NT2/D1 (cell line): ENCODE measurements around the gene ATXN2.

Source experiments
- DNase-seq: peaks from one replicate; pipeline ENCODE4 v3.0.0-alpha.2; 2011; ENCODE audit warnings: low read depth, low spot score
- H3K27me3 ChIP-seq: 2 replicates; pipeline ENCODE4 v1.6.0; 2011; ENCODE audit warnings: mild to moderate bottlenecking; ENCODE audit not compliant: insufficient read length, insufficient read depth
- H3K36me3 ChIP-seq: 2 replicates; pipeline ENCODE4 v1.6.1; 2011; ENCODE audit warnings: mild to moderate bottlenecking, low read length, mixed read lengths; ENCODE audit not compliant: insufficient read depth, insufficient read length
- H3K4me1 ChIP-seq: 2 replicates; pipeline ENCODE4 v1.5.1; 2011; ENCODE audit not compliant: insufficient read depth, insufficient read length
- H3K4me3 ChIP-seq: 2 replicates; pipeline ENCODE4 v1.5.1; 2011; ENCODE audit warnings: low read depth; ENCODE audit not compliant: insufficient read length
- H3K9ac ChIP-seq: 2 replicates; pipeline ENCODE4 v1.6.0; 2011; ENCODE audit warnings: low read depth; ENCODE audit not compliant: insufficient read length
- H3K9me3 ChIP-seq: 2 replicates; pipeline ENCODE4 v1.5.1; 2011; ENCODE audit warnings: mild to moderate bottlenecking, low read length; ENCODE audit not compliant: insufficient read depth
- SUZ12 ChIP-seq: IDR thresholded peaks from 2 replicates; pipeline ENCODE4 v1.6.1; 2011; ENCODE audit not compliant: insufficient read length, insufficient read depth; ENCODE audit errors: extremely low read depth
- YY1 ChIP-seq: IDR thresholded peaks from 2 replicates; pipeline ENCODE4 v1.6.1; 2011; ENCODE audit not compliant: insufficient read length, insufficient read depth
- ZNF274 ChIP-seq: IDR thresholded peaks from 2 replicates; pipeline ENCODE4 v1.6.1; 2011; ENCODE audit warnings: mild to moderate bottlenecking, low read depth, low read length

The ATXN2 gene

DNA sequence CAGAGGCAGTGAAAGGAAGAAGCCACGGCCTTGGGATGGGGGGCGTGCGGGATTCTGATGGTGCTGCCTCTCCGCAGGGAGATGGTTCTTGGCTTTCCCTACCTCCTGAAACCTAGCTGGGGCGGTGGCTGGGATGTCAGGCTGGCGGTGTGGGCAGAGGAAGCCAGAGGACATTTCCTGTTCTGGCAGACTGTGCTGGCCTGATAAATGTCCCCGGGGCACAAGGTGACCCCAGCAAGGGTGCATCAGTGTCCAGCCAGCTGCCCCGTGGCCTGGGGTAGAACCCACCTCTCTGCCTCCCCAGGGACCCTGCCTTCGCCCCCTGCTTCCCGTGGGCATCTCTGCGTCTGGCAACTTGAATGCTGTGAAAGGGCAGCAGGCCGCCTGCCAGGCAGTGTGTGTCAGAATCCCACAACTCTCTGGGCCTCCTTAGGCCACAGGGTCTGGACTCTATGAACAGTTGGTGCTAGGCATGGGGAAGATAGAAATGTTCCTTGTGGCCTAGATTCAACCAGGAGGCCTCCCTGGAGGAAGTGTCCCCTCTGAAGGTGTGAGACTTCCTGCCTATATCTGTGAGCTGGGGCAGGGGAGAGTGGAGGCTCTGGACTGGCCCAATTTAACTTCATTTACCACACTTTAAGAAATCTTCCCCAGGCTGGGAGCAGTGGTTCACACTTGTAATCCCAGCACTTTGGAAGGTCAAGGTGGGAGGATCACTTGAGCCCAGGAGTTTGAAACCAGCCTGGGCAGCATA lies 188.5 kb downstream of the ATXN2 start:
- Histone ChIP-seq H3K4me3 (no peak overlapping the region), H3K9me3 (no peaks in the 10 kb centered on the region), H3K36me3 (peaks cover 23% of the 10 kb centered on the region), H3K4me1 (peaks cover 52% of the 10 kb centered on the region), H3K27me3 (no peaks in the 10 kb centered on the region), H3K9ac (peak overlapping the region; percentile 52)
- TF ChIP-seq YY1 (no peak), SUZ12 (no peak), ZNF274 (no peak)
- no peak for DNase-seq

DNA sequence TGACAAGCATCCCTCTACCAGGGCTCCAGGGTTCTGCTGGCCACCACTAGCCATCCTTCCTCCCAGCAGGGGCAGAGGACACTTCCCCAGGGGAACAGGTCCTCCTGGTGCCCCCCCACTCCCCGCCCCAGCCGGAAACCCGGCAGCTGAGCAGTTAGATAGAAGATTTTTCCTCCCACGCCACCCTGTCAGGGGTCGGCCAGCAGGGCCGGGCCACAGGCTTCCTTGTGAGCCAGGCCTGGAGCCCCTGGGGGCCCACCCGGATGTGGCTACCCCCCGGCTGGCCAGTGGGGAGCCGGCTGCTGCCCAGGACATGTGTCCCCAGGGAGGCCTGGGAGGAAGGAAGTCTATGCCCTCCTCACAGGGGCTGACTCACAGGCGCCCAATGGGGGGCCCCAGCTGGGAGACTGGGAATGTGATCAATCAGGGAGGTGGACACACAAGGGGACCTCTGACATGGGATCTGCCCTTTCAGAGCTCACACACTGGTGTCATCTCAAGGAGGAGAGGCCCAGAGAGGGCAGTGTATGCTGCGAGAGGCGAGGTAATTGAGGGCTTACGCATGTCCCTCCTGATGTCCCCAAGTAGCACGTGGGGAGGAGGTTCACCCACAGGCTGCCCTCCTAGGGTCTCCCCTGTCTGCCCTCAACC lies 189.2 kb downstream of the ATXN2 start:
- no peak for TF ChIP-seq ZNF274
- no peak for TF ChIP-seq YY1
- no peak for TF ChIP-seq SUZ12
- Histone ChIP-seq H3K9me3 (no peaks in the 10 kb centered on the region), H3K27me3 (no peaks in the 10 kb centered on the region), H3K9ac (peak overlapping the region; percentile 43), H3K4me1 (peaks cover 48% of the 10 kb centered on the region), H3K4me3 (no peak overlapping the region), H3K36me3 (peaks cover 18% of the 10 kb centered on the region)
- DNase-seq, result no peak

DNA sequence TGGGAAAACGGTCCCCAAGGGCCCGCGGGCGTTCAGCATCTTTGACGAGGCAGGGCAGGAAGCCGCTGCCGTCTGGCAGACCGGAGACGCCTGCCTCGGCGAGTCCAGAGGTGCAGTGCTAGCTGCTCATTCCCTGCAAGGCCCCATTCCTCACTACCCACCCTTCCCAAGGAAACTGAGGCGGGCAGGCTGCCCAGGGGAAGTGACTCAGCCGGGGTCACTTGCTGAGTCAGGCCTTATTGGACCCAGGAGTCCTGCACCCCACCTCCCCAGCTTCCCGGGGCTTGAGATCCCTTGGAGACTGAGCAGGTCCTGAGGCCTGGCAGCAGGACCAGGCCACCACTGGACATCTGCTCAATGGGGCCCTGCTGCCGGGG lies 189.7 kb downstream of the ATXN2 start:
- H3K9ac ChIP-seq, result peak overlapping the region; percentile 43
- no peak for DNase-seq
- H3K4me1 ChIP-seq, result peaks cover 45% of the 10 kb centered on the region
- H3K27me3 ChIP-seq, result no peaks in the 10 kb centered on the region
- TF ChIP-seq SUZ12 (no peak), YY1 (no peak), ZNF274 (no peak)
- H3K9me3 ChIP-seq, result no peaks in the 10 kb centered on the region
- H3K36me3 ChIP-seq, result peaks cover 15% of the 10 kb centered on the region
- no peak overlapping the region for H3K4me3 ChIP-seq

DNA sequence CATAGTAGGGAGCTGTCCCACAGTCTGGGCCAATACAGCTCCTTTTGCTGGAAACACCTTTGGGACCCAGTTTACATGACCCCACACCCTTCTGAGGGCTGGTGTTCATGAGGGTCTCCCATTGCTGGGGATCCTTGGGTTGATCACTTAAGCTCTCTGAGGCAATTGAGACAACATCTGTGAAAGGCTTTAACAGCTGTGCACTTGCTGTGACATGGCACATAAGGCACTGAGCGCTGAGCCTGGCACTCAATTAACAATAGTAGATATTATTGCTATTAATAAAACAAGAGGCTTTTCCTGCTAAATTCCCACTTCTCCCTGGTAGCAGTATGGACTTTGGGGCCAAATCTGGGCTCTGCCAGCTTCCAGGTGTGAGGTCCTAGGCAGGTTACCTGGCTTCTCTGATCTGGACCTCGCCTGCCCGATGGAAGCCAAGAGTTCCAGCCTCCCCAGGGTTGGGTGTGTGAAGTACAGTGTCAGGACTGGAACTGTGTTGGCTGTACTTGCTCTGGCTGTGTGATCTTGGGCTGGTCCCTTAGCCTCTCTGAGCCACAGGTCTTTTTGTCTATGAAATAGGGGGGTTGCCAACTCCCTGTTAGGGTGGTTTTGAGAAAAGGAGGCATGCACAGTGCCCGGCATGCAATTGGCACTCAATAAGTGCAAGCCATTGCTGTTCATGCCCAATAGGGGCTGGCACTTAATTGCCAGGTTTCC lies 190.3 kb downstream of the ATXN2 start:
- TF ChIP-seq ZNF274, result no peak
- no peak for TF ChIP-seq SUZ12
- TF ChIP-seq YY1, result no peak
- no peak overlapping the region for H3K4me3 ChIP-seq
- H3K4me1 ChIP-seq, result peaks cover 43% of the 10 kb centered on the region
- no peak overlapping the region for H3K9ac ChIP-seq
- no peaks in the 10 kb centered on the region for H3K9me3 ChIP-seq
- no peaks in the 10 kb centered on the region for H3K27me3 ChIP-seq
- peaks cover 12% of the 10 kb centered on the region for H3K36me3 ChIP-seq
- DNase-seq, result no peak

DNA sequence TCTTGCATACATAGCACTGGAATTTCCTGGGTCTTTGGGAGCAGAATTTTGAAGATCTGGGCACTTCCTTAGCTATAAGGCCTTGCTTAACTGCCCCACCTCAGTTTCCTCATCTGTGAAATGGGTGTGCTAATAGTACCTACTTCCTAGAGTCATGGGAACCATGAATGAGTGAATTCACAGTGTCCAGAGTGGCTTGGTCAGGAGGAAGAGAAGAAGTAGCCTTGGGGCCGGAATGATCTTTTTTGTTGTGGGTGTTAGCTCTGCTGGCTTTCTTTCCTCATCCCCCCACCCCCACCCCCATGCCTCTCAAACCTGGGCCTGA lies 191.0 kb downstream of the ATXN2 start:
- no peak overlapping the region for H3K9ac ChIP-seq
- no peak overlapping the region for H3K4me3 ChIP-seq
- TF ChIP-seq YY1 (no peak), SUZ12 (no peak), ZNF274 (no peak)
- no peaks in the 10 kb centered on the region for H3K9me3 ChIP-seq
- DNase-seq, result no peak
- peaks cover 42% of the 10 kb centered on the region for H3K4me1 ChIP-seq
- peaks cover 10% of the 10 kb centered on the region for H3K36me3 ChIP-seq
- no peaks in the 10 kb centered on the region for H3K27me3 ChIP-seq

DNA sequence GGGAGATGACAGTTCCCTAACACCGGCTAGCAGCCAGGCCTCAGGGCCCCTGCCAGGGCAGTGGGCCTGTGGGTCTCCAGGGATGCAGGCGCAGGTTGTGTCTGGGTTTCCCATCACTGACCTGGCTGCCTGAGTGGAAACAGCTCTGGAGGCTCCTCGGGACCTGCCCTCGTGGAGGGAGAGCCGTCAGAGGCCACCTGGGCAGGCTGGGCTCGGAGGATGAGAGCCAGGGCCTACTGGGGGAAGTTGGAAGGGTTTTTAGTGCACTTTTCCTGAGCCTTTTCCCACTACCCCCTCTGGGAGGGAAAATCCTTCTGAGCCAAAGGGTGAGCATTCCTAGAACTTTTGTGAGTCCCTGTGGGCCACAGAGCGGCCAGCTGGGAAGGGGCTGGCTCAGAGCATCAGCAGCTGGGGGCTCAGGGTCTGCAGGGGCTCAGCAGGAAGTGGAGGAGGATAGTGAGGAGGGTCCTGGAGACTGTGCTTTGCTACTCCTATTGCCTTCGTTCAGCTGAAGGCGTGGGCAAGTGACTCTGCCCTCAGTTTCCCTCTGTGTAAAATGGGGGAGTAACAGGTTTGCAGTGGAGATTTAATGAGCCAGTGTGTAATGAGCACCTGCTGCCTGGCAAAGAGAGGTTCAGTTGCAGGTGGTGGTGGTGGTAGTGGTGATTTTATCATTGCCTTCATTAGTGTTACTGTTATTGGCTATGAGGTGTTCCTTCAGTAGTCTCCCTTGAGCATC lies 191.6 kb downstream of the ATXN2 start:
- no peaks in the 10 kb centered on the region for H3K27me3 ChIP-seq
- H3K4me3 ChIP-seq, result peak overlapping the region; percentile 92
- H3K9ac ChIP-seq, result peak overlapping the region; percentile 93
- H3K36me3 ChIP-seq, result peaks cover 10% of the 10 kb centered on the region
- no peak for DNase-seq
- peaks cover 38% of the 10 kb centered on the region for H3K4me1 ChIP-seq
- TF ChIP-seq SUZ12, result no peak
- no peak for TF ChIP-seq YY1
- TF ChIP-seq ZNF274, result no peak
- H3K9me3 ChIP-seq, result no peaks in the 10 kb centered on the region
